Retinal pigment epithelial cell (primary cell): ENCODE results near the gene TTF1.

ENCODE experiments used
- DNase-seq: peaks from one replicate; pipeline ENCODE4 v3.0.0-alpha.2; 2010; ENCODE audit warnings: low read depth
- H3K4me3 ChIP-seq: 2 replicates; pipeline ENCODE4 v1.5.1; 2011; ENCODE audit warnings: mild to moderate bottlenecking, low read length, control low read depth, moderate library complexity
- CTCF ChIP-seq: conservative IDR thresholded peaks from 2 replicates; pipeline ENCODE4 v1.5.1; 2011; ENCODE audit warnings: low read depth, low read length, control low read depth, inconsistent platforms

TTF1 gene

GRCh38 chr9:132367613-132368313, 38.9 kb downstream of the TTF1 start:
- TF ChIP-seq CTCF, result no peak
- DNase-seq, result no peak
- H3K4me3 ChIP-seq, result no peak overlapping the region

GRCh38 chr9:132366481-132366880, 40.2 kb downstream of the TTF1 start:
- no peak for TF ChIP-seq CTCF
- no peak for DNase-seq
- H3K4me3 ChIP-seq, result no peak overlapping the region

GRCh38 chr9:132365986-132366385, 40.7 kb downstream of the TTF1 start:
- no peak overlapping the region for H3K4me3 ChIP-seq
- no peak for TF ChIP-seq CTCF
- DNase-seq, result no peak

GRCh38 chr9:132364068-132364467, 42.6 kb downstream of the TTF1 start:
- no peak for TF ChIP-seq CTCF
- DNase-seq, result no peak
- no peak overlapping the region for H3K4me3 ChIP-seq

- DNase-seq, result no peak
- H3K4me3 ChIP-seq, result no peak overlapping the region
- no peak for TF ChIP-seq CTCF
These were observed 48.9 kb downstream of the TTF1 start for GRCh38 chr9:132357764-132358163.

- H3K4me3 ChIP-seq, result no peak overlapping the region
- TF ChIP-seq CTCF, result no peak
- no peak for DNase-seq
These were observed 50.2 kb downstream of the TTF1 start for GRCh38 chr9:132356324-132356924.
